HepG2 (cell line): ENCODE data around the gene TBKBP1. TPM values are rescaled to one million over a fixed set of nuclear protein-coding genes. Genes with fewer than 3 reads are reported as not detected.

Experiments used
- ATAC-seq: fragments of 200-7000 bp; cut with Tn5 transposase; 3 replicates; pipeline ENCODE4 v1.9.1; 2020; ENCODE audit warnings: mild to moderate bottlenecking, moderate library complexity
- BruUV-seq: library from RNA; stranded (reverse); fragments of 400-500 nt; replicated peaks from 2 replicates; lab custom pipeline; 2021; lab: Mats Ljungman, UMichigan
- CTCF ChIA-PET: fragments of 300-600 bp; formaldehyde crosslinking; extraction: SDS; loops from one replicate; lab custom pipeline; 2021; ENCODE audit warnings: low total read pairs, inconsistent platforms, low intra/inter-chr PET ratio; lab: Yijun Ruan, JAX
- POLR2A ChIA-PET: fragments of 350-600 bp; sonication (Branson Sonifier 250); formaldehyde crosslinking; loops from one replicate; lab custom pipeline; 2020; ENCODE audit warnings: antibody characterized with exemption, inconsistent platforms; lab: Yijun Ruan, JAX
- DNase-seq: peaks from one replicate; pipeline ENCODE4 v3.0.0-alpha.2; 2015; ENCODE audit warnings: low spot score
- FAIRE-seq: peaks from 3 replicates; lab custom pipeline; 2011; peaks lifted over from hg19 to GRCh38; lab: Jason Lieb, UNC
- H2AFZ ChIP-seq: one replicate; pipeline ENCODE4 v1.6.1; 2011; ENCODE audit warnings: low read length, inconsistent platforms
- H3K27ac ChIP-seq: fragments of 300-600 bp; 3 replicates; pipeline ENCODE4 v1.8.0; 2011; ENCODE audit warnings: mixed run types, mild to moderate bottlenecking, mixed read lengths, low read length, inconsistent platforms; ENCODE audit not compliant: insufficient read depth; ENCODE audit errors: extremely low read length
- H3K27me3 ChIP-seq, 2 experiments: fragments of 200-600 bp in 1 of 2; 2 replicates in 1 of 2; 3 replicates in 1 of 2; pipeline versions ENCODE4 v1.6.0 to v1.8.0; 2011; ENCODE audit warnings: low read length in 2 of 2, mild to moderate bottlenecking in 2 of 2, moderate library complexity in 2 of 2, inconsistent platforms in 1 of 2; ENCODE audit not compliant: insufficient read depth in 2 of 2, control insufficient read depth in 1 of 2
- H3K36me3 ChIP-seq, 2 experiments: fragments of 200-600 bp in 1 of 2; replicated peaks in 1 of 2; 2 replicates in 1 of 2; 3 replicates in 1 of 2; pipeline versions ENCODE4 v1.5.1 to v1.8.0; 2011; ENCODE audit warnings: low read length in 2 of 2, inconsistent platforms in 1 of 2; ENCODE audit not compliant: insufficient read depth in 2 of 2, control insufficient read depth in 1 of 2
- H3K4me1 ChIP-seq: 2 replicates; pipeline ENCODE4 v1.5.1; 2012; ENCODE audit warnings: low read length, inconsistent platforms; ENCODE audit not compliant: insufficient read depth
- H3K4me2 ChIP-seq: 2 replicates; pipeline ENCODE4 v1.6.0; 2011; ENCODE audit warnings: low read depth, low read length, inconsistent platforms
- H3K4me3 ChIP-seq, 3 experiments: fragments of 200-600 bp in 1 of 3; sonication (generic), shearing (Covaris generic) in 1 of 3; replicated peaks in 1 of 3; 2 replicates each; pipeline ENCODE4 v1.5.1; 2011 to 2016; ENCODE audit warnings: low read length in 3 of 3, inconsistent platforms in 2 of 3, low read depth in 2 of 3, mild to moderate bottlenecking in 2 of 3, control low read depth in 1 of 3, mixed read lengths in 1 of 3; ENCODE audit not compliant: insufficient read depth in 1 of 3
- H3K79me2 ChIP-seq: one replicate; pipeline ENCODE4 v1.6.1; 2011; ENCODE audit warnings: low read length, inconsistent platforms; ENCODE audit not compliant: insufficient read depth
- H3K9ac ChIP-seq: 2 replicates; pipeline ENCODE4 v1.6.0; 2011; ENCODE audit warnings: mild to moderate bottlenecking, low read depth, low read length, inconsistent platforms; ENCODE audit not compliant: insufficient read depth
- H3K9me3 ChIP-seq: 2 replicates; pipeline ENCODE4 v1.5.1; 2012; ENCODE audit warnings: mild to moderate bottlenecking, low read length
- H4K20me1 ChIP-seq: 2 replicates; pipeline ENCODE4 v1.6.0; 2011; ENCODE audit warnings: inconsistent platforms, mild to moderate bottlenecking, low read length, moderate library complexity; ENCODE audit not compliant: insufficient read depth
- CENPT ChIP-seq: sonication (generic); formaldehyde crosslinking; IDR thresholded peaks from 2 replicates; pipeline ENCODE4 v1.8.0; 2022; ENCODE audit warnings: low read depth, mild to moderate bottlenecking, moderate library complexity, missing genetic modification reagents
- HNRNPH1 ChIP-seq: fragments of 200-400 bp; formaldehyde crosslinking; optimal IDR thresholded peaks from 2 replicates; pipeline ENCODE3; 2017; ENCODE audit warnings: mild to moderate bottlenecking, low read depth, low read length
- SCMH1 ChIP-seq: sonication (generic); formaldehyde crosslinking; IDR thresholded peaks from 2 replicates; pipeline ENCODE4 v1.9.0; 2021; ENCODE audit warnings: missing genetic modification reagents, mild to moderate bottlenecking, borderline replicate concordance
- SIN3B ChIP-seq: fragments of 150-350 bp; IDR thresholded peaks from 2 replicates; pipeline ENCODE4 v1.6.1; 2014; ENCODE audit warnings: low read length
- TAF15 ChIP-seq: fragments of 200-400 bp; formaldehyde crosslinking; IDR thresholded peaks from one replicate; pipeline ENCODE4 v1.6.1; 2018; ENCODE audit warnings: mild to moderate bottlenecking, low read depth, low read length; ENCODE audit not compliant: poor library complexity, severe bottlenecking
- ZNF644 ChIP-seq: IDR thresholded peaks from 2 replicates; pipeline ENCODE4 v1.6.1; 2016; ENCODE audit warnings: low read depth
- WGBS: methylation state at CpG from one replicate; pipeline ENCODE4 v1.1.6; 2017; ENCODE audit warnings: low lambda C conversion rate; 5-methylcytosine and 5-hydroxymethylcytosine counted together
- in situ Hi-C: cut with HindIII; loops from 2 replicates; pipeline ENCODE4 v1.10.0; 2017; ENCODE audit warnings: low pct_unique_long_range_greater_than_20kb; ENCODE audit not compliant: extremely low pct_ligation_motif_present
- intact Hi-C: fragments of 100-400 bp; cut with micrococcal nuclease; formaldehyde crosslinking; loops from one replicate; pipeline ENCODE4 v1.10.0; 2022; ENCODE audit not compliant: unreplicated experiment
- polyA plus RNA-seq, 8 experiments: library from polyadenylated mRNA; depleted of rRNA in 3 of 8; stranded (reverse) in 7 of 8; unstranded in 1 of 8; fragments of >200 nt; fragmentation: Illumina TruSeq in 4 of 8; extraction: Trizol in 4 of 8; gene quantifications; 2 replicates each; pipeline versions ENCODE4 v1.2.1 to v1.2.3, GENCODE V29; 2011 to 2016; ENCODE audit warnings: low read depth in 4 of 8, missing spikeins in 1 of 8, mixed read lengths in 1 of 8; ENCODE audit not compliant: insufficient read depth in 1 of 8
- total RNA-seq, 5 experiments: library from RNA; depleted of rRNA; stranded (reverse); fragments of >200 nt; fragmentation: Illumina TruSeq; extraction: Trizol; gene quantifications; 2 replicates each; pipeline ENCODE4 v1.2.3, GENCODE V29; 2016; ENCODE audit warnings: low read depth in 1 of 5
- TF ChIP-seq, protein P1 (sequence below): sonication (generic); formaldehyde crosslinking; IDR thresholded peaks from 2 replicates; pipeline ENCODE4 v1.8.0; 2022; ENCODE audit warnings: low read depth, missing genetic modification reagents
- TF ChIP-seq, protein P2 (sequence below): sonication (generic); formaldehyde crosslinking; IDR thresholded peaks from 2 replicates; pipeline ENCODE4 v1.4.0; 2020; ENCODE audit warnings: mild to moderate bottlenecking, missing genetic modification reagents

TBKBP1 gene
- total and polyA plus RNA-seq, 2 of the 13 experiments (the other 11 are each of a cell fraction or from before 2014, with no cell fraction given) = 2.6 to 7.0 TPM

DNA sequence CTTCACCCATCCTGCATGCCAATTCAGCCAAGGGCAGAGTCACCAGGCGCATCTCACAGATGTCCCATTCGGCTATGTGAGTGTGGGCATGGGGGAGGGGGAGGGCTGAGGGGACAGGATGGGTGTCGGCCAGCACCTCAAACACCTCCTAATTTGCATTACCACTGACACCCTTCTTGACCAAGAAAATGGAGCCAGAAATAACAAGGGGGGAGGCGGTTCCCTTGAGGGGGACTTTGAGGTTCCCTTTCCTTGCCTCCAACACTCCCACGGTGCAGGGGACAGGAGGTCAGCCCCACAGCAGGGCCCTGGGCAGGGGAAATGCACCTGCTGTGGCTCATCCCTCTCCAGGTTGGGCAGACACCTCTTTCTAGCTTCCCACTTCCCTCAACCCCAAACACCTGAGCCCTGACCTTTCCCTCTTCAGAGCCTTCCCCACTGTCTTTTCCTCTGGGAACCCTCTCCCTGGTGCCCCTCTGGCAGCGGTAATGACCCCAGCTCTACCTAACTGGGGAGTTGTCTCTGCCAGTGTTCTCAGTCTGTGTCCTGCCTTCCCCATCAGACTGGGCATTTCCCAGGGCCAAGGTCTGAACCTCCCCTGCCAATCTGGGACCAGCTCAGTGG, 20.9 kb downstream of the TBKBP1 start (continued):
- TF ChIP-seq CENPT (CRISPR knock-in tag) (no peak), HNRNPH1 (no peak), TAF15 (no peak), ZNF644 (CRISPR knock-in tag) (no peak), SCMH1 (CRISPR knock-in tag) (no peak)

DNA sequence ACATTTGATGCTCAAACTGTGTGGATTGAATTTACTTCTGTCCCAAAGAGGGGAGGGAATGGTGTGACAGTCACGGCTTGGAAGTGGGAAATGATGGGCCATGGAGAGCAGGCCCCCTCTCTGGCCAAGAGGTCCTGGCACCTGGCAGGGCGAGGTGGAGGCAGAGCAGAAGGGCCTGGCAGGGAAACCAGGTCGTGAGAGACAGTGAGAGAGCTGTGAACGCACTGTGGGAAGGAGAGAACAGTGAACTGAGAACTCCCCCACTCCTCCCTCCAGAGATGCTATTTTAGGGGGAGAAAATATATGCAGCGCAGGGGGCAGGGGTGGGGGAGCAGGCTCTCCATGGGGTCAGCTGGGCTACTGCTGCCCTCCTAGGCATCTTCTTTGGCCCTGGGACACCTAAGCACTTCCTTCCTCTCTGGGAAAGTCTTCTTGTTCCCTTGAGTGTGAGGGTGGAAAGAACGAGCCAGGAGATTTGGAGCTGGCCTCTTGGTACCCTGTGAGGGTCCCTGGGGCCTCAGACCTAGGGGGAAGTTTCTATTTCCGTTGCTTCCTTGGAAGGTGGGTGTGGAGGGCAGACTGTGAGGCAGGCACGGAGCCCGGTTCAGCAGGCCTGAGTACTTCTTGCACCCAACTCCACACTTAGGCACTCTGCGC, 21.8 kb downstream of the TBKBP1 start:
- ChIA-PET CTCF (no interaction called here), POLR2A (no interaction called here)
- no TSS peak for BruUV-seq
- Histone ChIP-seq H3K27ac (no peak overlapping the region), H2AFZ (no peak overlapping the region), H3K4me3 (no peak overlapping the region), H3K9me3 (no peaks in the 10 kb centered on the region), H3K36me3 (no peaks in the 10 kb centered on the region), H3K9ac (no peak overlapping the region), H3K4me1 (peaks cover 20% of the 10 kb centered on the region), H3K4me2 (no peak overlapping the region), H3K27me3 (peaks cover 12 to 71% of the 10 kb centered on the region in 2 experiments), H3K79me2 (no peaks in the 10 kb centered on the region), H4K20me1 (no peaks in the 10 kb centered on the region)
- FAIRE-seq (no peak), ATAC-seq (no peak), DNase-seq (no peak)
- 13% methylated on average over 10 of the region's 10 CpGs for WGBS
- TF ChIP-seq SIN3B = no peak
- TF ChIP-seq, protein P1, sequence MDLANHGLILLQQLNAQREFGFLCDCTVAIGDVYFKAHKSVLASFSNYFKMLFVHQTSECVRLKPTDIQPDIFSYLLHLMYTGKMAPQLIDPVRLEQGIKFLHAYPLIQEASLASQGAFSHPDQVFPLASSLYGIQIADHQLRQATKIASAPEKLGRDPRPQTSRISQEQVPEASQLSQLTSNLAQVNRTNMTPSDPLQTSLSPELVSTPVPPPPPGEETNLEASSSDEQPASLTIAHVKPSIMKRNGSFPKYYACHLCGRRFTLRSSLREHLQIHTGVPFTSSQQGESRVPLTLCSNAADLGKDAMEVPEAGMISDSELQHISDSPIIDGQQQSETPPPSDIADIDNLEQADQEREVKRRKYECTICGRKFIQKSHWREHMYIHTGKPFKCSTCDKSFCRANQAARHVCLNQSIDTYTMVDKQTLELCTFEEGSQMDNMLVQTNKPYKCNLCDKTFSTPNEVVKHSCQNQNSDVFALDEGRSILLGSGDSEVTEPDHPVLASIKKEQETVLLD (CRISPR knock-in tag) = no peak
- TF ChIP-seq, protein P2, sequence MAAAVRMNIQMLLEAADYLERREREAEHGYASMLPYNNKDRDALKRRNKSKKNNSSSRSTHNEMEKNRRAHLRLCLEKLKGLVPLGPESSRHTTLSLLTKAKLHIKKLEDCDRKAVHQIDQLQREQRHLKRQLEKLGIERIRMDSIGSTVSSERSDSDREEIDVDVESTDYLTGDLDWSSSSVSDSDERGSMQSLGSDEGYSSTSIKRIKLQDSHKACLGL (CRISPR knock-in tag) = no peak
- in situ Hi-C loops = no loop called here
- intact Hi-C loops = no loop called here
